GM19193 (cell line): ENCODE measurements around the gene CSRP2.

Experiments
- POLR2A ChIP-seq: IDR thresholded peaks from 4 replicates; pipeline ENCODE4 v1.6.1; 2011; ENCODE audit not compliant: insufficient read depth, insufficient read length; ENCODE audit errors: extremely low read depth

CSRP2 gene

DNA sequence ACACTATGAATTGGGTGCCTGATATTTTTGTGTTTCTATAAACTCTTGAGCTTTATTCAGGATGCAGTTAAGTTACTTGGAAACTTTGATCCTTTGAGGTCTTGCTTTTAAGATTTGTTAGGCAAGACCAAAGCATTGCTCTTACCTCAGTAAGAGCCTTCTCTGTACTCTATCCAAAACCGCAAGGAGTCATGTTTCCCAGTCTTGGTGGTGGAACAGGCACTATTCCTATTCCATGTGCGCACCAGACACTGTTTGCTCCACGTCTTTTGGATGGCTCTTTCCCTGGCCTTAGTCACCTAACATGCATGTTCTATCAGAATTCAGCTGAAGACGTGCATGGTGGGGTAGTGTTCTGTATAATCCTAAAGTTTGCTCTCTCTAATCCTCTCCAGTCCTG, 23.5 kb downstream of the CSRP2 start:
- TF ChIP-seq POLR2A, result no peak

DNA sequence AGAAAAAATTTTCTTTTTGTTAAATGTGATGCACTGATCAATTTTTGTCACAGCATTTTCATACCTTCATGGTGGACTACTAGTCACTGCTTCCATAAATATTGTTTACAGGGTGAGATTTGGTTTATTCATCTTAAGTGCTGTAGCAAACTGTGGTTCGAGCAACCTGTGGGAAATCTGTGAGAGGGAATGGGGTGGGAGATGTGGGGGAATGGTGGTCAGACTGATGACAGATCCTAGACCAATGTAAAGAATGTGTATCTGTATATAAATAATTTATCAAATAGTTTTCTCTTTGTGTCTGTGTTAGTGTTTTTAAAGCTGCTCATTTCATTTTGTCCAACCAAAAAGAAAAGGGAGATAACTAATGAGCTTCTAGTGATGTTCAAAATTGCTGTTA, 26.7 kb downstream of the CSRP2 start:
- no peak for TF ChIP-seq POLR2A

DNA sequence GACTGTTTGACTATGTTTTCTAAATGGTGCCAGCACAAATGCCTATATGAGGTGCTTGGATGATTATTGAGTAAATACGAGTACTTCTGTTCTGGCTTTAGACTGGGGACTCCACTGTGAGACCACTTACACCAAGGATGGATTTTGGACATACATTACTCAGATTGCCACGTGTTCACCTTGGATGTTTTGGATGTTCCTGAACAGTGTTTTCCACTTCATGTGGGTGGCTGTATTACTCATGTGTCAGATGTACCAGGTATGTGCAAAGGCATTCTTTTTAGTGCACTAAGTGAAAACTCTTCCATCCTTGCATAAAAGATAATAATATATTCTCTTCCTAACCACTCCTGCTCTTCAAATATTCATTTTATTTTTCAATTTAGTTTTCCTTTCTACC, 30.7 kb downstream of the CSRP2 start:
- no peak for TF ChIP-seq POLR2A

DNA sequence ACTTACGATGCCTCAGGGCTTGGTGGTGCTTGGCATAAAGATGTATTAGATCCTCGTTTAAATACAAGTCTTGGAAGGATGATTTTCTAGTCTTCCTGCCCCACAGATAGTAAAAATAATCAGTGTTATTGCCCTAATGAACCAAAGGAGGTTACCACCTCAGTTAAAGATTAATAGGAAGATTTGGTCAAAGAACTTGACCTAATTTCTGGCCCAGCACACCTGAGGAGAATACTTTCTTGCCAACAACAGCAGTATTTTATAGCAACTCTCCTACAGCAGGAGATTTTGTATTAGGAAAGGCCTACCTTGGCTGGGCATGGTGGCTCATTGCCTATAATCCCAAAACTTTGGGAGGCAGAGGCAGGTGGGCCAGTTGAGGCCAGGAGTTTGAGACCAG, 31.6 kb downstream of the CSRP2 start:
- TF ChIP-seq POLR2A, result no peak

DNA sequence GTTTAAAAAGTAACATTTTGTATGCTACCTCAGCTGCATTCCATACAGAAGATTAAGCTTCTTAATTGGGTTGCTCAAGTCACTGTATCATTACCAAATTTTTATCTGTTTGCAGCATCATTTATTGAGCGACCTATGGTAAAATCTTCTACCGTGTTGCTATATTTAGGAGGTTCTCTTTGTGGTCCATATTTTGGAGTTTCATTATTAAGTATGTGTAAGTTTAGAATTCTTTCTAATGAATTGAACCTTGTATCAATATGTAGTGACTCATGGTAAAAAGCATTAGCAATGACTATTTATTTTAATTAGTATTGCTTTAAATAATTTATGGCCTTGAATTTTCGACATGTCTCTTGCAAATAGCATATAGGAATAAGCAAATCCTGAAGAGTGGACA, 42.2 kb downstream of the CSRP2 start:
- no peak for TF ChIP-seq POLR2A

DNA sequence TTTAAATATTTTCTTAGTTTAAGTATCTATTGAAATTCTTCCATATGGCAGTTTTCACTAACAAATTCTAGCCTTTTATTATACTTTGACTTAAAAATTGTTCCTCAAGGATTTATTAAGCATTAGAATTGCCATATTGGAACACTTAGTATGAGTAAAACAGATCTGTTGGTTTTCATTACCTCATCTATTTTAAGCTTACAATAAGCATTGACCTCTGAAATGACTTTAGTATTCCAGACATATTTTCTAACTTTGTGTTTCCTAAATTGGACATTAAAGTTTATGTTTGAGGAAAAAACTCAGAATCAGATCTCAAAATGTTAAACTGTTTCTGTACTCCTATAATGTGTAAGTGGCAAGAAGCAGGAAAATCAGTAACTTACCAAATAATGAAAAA, 48.4 kb downstream of the CSRP2 start:
- no peak for TF ChIP-seq POLR2A

DNA sequence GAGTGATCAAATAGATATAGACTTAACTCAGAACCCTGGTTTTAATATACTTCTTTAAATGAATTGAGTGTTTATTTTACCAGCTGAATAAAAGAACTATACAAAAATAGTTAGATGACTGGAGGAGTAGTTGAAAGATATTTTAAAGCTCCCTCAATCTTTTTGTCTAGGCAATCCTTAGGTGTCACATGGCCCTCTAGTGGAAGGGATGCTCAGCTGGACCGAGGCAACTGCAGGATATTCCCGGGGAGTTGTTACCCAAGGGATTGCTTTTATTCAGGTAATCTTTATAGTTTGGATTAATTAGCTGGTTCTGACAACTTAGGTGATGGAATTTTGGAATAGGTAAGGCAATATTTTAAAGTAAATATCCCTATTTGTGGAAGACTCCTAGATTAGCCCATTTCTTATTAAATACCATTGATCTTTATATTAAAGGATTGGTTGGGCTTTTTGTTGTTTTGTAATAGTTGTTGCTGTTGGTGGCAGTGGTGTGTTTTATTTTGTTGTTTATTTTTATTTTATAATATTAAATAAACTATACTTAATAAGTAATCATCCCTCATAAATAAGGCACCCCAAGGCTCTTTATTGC, 57.8 kb downstream of the CSRP2 start:
- TF ChIP-seq POLR2A, result no peak

DNA sequence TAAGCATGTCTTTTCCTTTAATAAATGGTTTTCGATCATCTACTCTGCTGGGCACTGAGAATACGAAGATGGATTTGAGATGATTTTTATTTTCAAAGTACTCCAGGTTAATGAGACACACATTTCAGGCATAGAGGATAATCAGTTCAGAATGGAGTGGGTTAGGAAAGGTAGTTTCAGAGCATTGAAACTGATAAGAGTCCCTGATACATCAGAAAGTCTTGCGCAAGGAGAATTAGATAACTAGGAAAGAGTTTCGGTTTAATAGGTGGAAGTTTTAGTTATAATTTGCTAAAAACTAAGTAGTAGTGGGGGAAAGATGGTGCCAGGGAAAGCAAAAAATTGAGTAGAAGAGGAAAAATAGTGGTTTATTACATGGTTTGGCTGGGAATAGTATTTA, 64.8 kb downstream of the CSRP2 start:
- TF ChIP-seq POLR2A, result no peak

DNA sequence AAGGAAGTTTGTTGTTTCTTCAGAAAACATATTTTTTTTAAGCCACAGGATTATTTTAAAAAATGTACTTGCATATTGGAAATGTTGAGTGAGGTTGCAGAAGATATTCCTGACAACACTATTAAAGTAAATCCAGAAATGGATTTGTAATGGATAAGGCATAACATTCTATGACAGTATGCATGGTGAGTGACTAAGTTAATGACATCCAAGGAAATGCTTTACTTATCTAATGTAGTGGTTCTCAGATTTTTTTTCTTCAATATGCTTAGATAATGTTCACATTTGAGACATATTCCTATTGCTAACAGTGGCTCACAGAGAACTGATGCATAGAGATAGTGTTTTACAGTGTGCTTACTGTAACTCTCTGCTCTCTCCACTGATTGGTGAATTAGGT, 65.6 kb downstream of the CSRP2 start:
- no peak for TF ChIP-seq POLR2A

DNA sequence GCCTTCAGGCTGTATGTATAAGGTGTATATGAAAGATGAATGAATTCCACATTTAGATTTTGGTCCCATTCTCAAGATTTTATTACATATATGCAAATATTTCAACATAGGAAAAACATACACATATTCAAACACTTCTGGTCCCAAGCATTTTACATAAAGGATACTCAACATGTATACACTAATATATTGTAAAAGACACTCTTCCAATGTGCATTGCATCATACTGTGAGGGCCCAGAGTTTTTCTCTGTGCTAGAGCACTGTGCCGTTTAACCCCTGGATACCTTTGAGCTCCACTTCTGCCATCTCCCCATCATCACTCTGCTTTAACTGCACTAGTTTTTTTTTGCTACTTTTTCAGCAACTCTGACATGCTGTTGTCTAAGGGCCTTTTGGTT, 66.8 kb downstream of the CSRP2 start:
- TF ChIP-seq POLR2A, result no peak

DNA sequence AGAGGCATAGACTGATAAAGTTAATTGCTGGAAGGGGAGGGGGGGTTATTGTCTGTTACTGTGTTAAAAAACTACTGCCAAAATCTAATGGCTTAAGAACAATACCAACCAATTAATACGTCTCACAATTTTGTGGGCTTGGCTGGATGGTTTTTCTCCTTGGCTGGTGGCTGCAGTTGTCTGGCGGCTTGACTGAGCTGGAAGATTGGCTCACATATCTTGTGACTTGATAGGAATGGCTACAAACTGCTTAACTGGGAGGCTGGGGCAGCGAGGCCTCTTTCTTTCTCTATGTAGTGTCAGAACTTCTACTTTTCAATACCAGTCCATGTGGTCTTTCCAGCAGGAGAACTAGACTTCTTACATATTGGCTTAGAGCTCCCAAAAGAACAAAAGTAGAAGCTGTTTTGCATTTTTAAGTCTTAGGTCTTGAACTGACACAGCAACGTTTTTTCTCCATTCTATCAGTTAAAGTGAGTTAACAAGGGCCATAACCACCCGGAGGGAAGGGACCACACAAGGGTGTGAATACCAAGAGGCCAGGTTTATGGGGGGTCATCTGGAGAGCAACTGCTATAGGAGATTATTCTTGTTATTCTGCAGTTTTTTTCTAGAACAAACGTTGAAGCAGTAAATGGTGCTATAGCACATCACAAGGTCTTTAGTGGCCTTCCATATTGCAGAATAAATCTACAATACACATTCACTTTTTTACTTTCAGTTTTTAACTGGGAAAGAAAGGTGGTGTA, 68.0 kb downstream of the CSRP2 start:
- TF ChIP-seq POLR2A, result no peak
